HUES48 (cell line): ENCODE results near the gene SPINDOC.

Experiments used
- H3K27ac ChIP-seq: one replicate; pipeline ENCODE4 v1.7.0; 2013; ENCODE audit warnings: low read depth, low read length, inconsistent platforms
- H3K27me3 ChIP-seq: 2 replicates; pipeline ENCODE4 v1.6.1; 2013; ENCODE audit warnings: mild to moderate bottlenecking, low read length; ENCODE audit not compliant: control insufficient read depth, insufficient read depth
- H3K36me3 ChIP-seq: 2 replicates; pipeline ENCODE4 v1.6.1; 2013; ENCODE audit warnings: low read length; ENCODE audit not compliant: control insufficient read depth, insufficient read depth
- H3K4me1 ChIP-seq: 2 replicates; pipeline ENCODE4 v1.6.1; 2013; ENCODE audit warnings: mild to moderate bottlenecking, low read length; ENCODE audit not compliant: control insufficient read depth, insufficient read depth
- H3K4me3 ChIP-seq: 2 replicates; pipeline ENCODE4 v1.5.1; 2013; ENCODE audit warnings: mild to moderate bottlenecking, low read depth, low read length
- H3K9ac ChIP-seq: 2 replicates; pipeline ENCODE4 v1.6.1; 2013; ENCODE audit warnings: mild to moderate bottlenecking, low read depth, low read length, moderate library complexity
- H3K9me3 ChIP-seq: 2 replicates; pipeline ENCODE4 v1.6.1; 2013; ENCODE audit warnings: low read length; ENCODE audit not compliant: control insufficient read depth, insufficient read depth

Gene SPINDOC

GRCh38 chr11:63835158-63835545, 21.9 kb downstream of the SPINDOC start:
- H3K9me3 ChIP-seq, result no peaks in the 10 kb centered on the region
- peaks cover 18% of the 10 kb centered on the region for H3K4me1 ChIP-seq
- no peak overlapping the region for H3K9ac ChIP-seq
- H3K27me3 ChIP-seq, result no peaks in the 10 kb centered on the region
- H3K4me3 ChIP-seq, result no peak overlapping the region
- H3K36me3 ChIP-seq, result no peaks in the 10 kb centered on the region
- no peak overlapping the region for H3K27ac ChIP-seq

DNA sequence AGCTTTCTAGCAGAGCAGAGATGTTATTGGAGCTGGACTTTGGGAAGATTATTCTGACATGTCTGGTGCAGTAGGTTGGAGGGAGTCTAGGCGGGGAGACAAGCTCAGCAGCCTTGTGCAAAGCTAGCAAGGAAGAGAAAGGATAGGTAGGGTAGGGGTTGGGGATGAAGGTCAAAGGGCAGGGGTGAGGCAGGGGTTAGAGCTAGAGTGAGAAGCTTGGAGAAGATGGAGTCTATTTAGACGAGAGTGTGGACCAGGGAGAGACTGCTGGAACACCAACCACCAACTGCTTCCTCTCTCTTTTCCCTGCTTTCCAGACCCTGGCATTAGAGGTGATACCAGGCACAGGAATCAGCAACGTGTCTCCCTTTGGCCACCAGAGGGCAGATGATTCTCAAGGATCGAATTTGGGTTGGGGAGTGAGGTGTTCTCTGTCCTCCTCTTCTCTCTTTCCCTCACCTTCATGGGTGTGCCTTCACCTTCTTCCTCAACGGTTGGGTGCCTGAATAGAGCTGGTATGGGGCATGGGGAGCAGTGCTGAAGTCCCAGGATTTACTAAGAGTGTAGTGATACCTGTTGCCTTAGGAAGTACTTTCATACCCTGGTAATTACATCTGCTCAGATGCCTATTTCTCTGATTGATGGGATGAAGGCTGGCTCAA, 23.9 kb downstream of the SPINDOC start:
- H3K27me3 ChIP-seq, result no peaks in the 10 kb centered on the region
- peaks cover 31% of the 10 kb centered on the region for H3K4me1 ChIP-seq
- H3K4me3 ChIP-seq, result no peak overlapping the region
- H3K27ac ChIP-seq, result no peak overlapping the region
- H3K9ac ChIP-seq, result no peak overlapping the region
- H3K9me3 ChIP-seq, result no peaks in the 10 kb centered on the region
- no peaks in the 10 kb centered on the region for H3K36me3 ChIP-seq

- Histone ChIP-seq H3K27me3 (no peaks in the 10 kb centered on the region), H3K9me3 (no peaks in the 10 kb centered on the region), H3K27ac (no peak overlapping the region), H3K9ac (no peak overlapping the region), H3K36me3 (no peaks in the 10 kb centered on the region), H3K4me1 (peaks cover 37% of the 10 kb centered on the region), H3K4me3 (no peak overlapping the region)
Observed at GRCh38 chr11:63837739-63838138, 24.5 kb downstream of the SPINDOC start.

GRCh38 chr11:63838150-63838677, 25.0 kb downstream of the SPINDOC start:
- Histone ChIP-seq H3K4me3 (peak overlapping the region; percentile 48), H3K27ac (peak overlapping the region; percentile 37), H3K9me3 (no peaks in the 10 kb centered on the region), H3K4me1 (peaks cover 42% of the 10 kb centered on the region), H3K27me3 (no peaks in the 10 kb centered on the region), H3K9ac (peak overlapping the region; percentile 46), H3K36me3 (0 out of 2 replicates have a peak, but pooled peaks cover 3% of the 10 kb centered on the region)

- Histone ChIP-seq H3K27me3 (no peaks in the 10 kb centered on the region), H3K9me3 (no peaks in the 10 kb centered on the region), H3K9ac (peak within 1 kb of the TSS; percentile 81), H3K27ac (peak within 1 kb of the TSS; percentile 82), H3K4me3 (peak within 1 kb of the TSS; percentile 92), H3K36me3 (peaks cover 6% of the 10 kb centered on the region; the same call in 1 of the 2 replicates), H3K4me1 (peaks cover 46% of the 10 kb centered on the region)
Observed at GRCh38 chr11:63838678-63839507, 25.6 kb downstream of the SPINDOC start, which contains the start of gene MARK2. MARK2 (plus strand) TSS chr11:63839110; CDS start chr11:63839507, 397 bp downstream.

DNA sequence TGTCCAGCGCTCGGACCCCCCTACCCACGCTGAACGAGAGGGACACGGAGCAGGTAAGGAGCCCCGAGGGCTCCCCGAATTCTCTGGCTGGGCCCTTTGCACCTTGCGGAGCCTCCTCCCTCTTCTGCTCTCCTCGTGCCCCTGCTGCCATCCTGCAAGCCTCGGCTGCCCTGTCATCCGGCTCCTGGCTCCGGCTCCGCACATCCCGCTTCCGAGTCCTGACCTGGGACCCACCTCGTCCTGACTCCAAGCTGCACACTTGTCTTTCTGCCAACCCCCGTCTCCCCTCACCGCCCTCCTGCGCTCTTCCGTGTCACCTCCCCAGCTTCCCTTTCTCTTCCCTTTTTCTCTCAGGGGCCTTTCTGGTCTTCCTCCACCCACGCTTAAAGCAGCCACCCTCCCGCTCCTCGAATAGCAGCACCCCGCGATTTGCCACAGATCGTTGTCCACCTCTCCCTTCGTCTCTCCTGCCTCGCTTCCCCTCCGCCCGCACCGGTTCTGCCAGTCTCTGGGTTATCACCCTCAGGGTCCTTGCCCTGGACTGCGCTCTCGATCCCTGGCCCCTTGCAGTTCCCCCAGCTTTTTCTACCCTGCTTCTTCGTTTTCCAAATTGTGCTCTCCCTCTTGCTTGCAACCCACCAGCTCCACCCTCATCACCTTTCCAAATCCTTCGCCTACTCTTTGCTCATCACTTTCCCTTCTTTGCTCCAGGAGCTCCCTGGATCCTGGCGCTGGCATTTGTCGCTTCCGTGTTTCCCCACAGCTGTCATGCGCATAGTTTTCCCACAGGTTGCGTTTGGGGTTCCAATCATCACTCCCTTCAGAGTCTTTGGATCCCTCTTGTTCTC, 26.5 kb downstream of the SPINDOC start:
- Histone ChIP-seq H3K4me1 (peaks cover 55% of the 10 kb centered on the region), H3K9me3 (no peaks in the 10 kb centered on the region), H3K27me3 (no peaks in the 10 kb centered on the region), H3K36me3 (peaks cover 9% of the 10 kb centered on the region; the same call in 1 of the 2 replicates), H3K27ac (peak overlapping the region; percentile 82), H3K4me3 (peak overlapping the region; percentile 92), H3K9ac (peak overlapping the region; percentile 81)

DNA sequence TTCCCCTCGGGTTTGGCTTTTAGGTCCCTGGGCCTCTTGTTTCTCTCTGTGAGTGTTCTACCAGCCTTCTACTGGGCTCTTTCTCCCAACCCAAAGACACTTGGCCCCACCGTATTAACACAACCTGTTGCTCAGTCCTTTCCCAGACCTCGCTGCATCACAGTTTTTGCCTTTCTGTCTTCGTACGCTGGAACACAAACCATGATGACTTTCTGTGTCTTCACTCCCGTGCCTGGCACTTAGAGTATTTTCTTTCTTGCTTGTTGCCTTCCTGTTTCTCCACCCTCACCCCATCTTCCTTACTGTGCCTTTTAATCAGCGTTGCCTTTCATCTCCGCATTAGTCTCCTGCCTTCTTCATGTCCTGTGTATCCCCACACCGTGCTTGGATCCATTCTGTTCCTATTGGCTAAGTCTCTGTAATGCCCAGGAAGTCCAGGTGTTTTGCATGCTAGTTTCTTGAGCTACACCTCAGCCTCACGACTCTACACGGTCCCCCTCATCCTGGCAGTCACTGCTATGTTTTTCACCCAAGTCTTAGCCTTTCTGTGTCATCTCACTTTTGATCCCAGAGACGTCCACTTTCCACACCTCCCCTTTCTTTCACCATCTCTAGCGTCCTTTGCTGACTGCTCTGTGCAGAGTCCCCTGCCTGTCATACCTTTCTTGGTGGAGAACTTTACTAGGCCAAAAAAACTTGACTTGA, 27.3 kb downstream of the SPINDOC start:
- H3K9ac ChIP-seq, result no peak overlapping the region
- H3K9me3 ChIP-seq, result no peaks in the 10 kb centered on the region
- H3K4me3 ChIP-seq, result peak overlapping the region; percentile 92
- H3K4me1 ChIP-seq, result peaks cover 62% of the 10 kb centered on the region
- no peak overlapping the region for H3K27ac ChIP-seq
- no peaks in the 10 kb centered on the region for H3K27me3 ChIP-seq
- H3K36me3 ChIP-seq, result peaks cover 9% of the 10 kb centered on the region; the same call in 1 of the 2 replicates

- H3K27me3 ChIP-seq, result no peaks in the 10 kb centered on the region
- H3K4me3 ChIP-seq, result peak overlapping the region; percentile 92
- peaks cover 9% of the 10 kb centered on the region; the same call in 1 of the 2 replicates for H3K36me3 ChIP-seq
- H3K9ac ChIP-seq, result no peak overlapping the region
- no peaks in the 10 kb centered on the region for H3K9me3 ChIP-seq
- peak overlapping the region; percentile 78 for H3K27ac ChIP-seq
- H3K4me1 ChIP-seq, result peaks cover 64% of the 10 kb centered on the region
Observed at GRCh38 chr11:63841554-63841953, 28.3 kb downstream of the SPINDOC start.

DNA sequence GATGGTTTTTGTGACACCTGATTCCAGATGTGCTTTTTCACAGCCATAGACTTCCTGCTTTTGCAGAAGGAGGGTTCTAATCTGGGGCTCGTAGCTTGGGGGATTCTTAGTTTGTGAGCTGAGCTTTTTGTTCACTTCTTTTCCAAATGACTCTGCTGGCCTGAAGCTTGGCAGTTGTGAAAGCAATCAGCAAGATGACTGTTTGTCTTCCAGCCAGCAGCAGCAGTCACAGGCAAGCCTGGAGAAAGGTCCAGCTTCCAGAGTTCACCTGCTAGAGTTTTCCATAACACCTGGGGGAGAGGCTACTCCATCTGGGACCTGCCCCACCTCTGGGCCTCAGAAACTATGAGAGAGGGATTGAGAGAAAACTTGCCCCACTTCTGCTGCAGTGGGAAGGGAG, 29.8 kb downstream of the SPINDOC start:
- Histone ChIP-seq H3K4me3 (peak overlapping the region; percentile 20; the same call in 1 of the 2 replicates), H3K4me1 (peaks cover 69% of the 10 kb centered on the region), H3K27me3 (no peaks in the 10 kb centered on the region), H3K36me3 (peaks cover 9% of the 10 kb centered on the region; the same call in 1 of the 2 replicates), H3K27ac (peak overlapping the region; percentile 78), H3K9me3 (no peaks in the 10 kb centered on the region), H3K9ac (no peak overlapping the region)

DNA sequence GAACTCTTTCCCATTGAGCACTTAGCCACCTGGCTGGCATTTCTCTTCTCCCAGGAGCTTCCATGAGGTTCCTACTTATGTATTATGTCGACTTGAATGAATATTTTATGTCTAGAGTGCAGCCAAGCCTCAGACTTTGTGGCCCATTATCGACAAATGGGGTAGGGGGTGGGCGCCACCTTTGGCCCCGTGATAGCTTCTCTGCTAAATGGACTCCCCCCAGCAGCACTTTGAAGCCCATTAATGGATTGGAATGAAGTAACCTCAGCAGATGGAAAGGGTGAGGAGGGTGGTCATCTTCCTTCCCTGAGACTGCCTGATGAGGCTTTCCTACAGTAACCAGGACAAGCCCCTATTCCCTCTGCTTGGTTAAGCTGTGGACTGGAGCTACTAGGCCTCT, 31.6 kb downstream of the SPINDOC start:
- H3K4me1 ChIP-seq, result peaks cover 66% of the 10 kb centered on the region
- no peaks in the 10 kb centered on the region for H3K27me3 ChIP-seq
- H3K36me3 ChIP-seq, result peaks cover 9% of the 10 kb centered on the region; the same call in 1 of the 2 replicates
- no peak overlapping the region for H3K9ac ChIP-seq
- no peak overlapping the region for H3K4me3 ChIP-seq
- no peaks in the 10 kb centered on the region for H3K9me3 ChIP-seq
- peak overlapping the region; percentile 75 for H3K27ac ChIP-seq
